Activated T-cell treated with anti-CD3 and anti-CD28 coated beads, Interleukin-2, amount 50 U/mL, for 1 hour (primary cell): ENCODE measurements around the gene RBM25.
"Not testable (repeated sequence)": the region's sequence is repeated elsewhere in the genome, so short reads cannot be mapped to it uniquely, and the experiment has no call there.

ENCODE experiments used
- DNase-seq: peaks from one replicate; pipeline ENCODE4 v3.0.0-alpha.2; 2020

The RBM25 gene

GRCh38 chr14:73105050-73105449 lies 46.7 kb downstream of the RBM25 start:
- no peak for DNase-seq

- no peak for DNase-seq
These were observed 47.4 kb downstream of the RBM25 start for GRCh38 chr14:73105727-73106126.

GRCh38 chr14:73116079-73116665 lies 57.8 kb downstream of the RBM25 start:
- no peak for DNase-seq

GRCh38 chr14:73124180-73124894 lies 66.0 kb downstream of the RBM25 start:
- DNase-seq, result no peak

GRCh38 chr14:73125169-73125588 lies 66.8 kb downstream of the RBM25 start:
- DNase-seq, result no peak

- DNase-seq, result no peak
These were observed 67.4 kb downstream of the RBM25 start for GRCh38 chr14:73125746-73126145.

- no peak for DNase-seq
These were observed 75.5 kb downstream of the RBM25 start for GRCh38 chr14:73133795-73134194.

- no peak for DNase-seq
These were observed 77.7 kb downstream of the RBM25 start for GRCh38 chr14:73136085-73136386.

- DNase-seq, result peak; percentile 100
These were observed 78.3 kb downstream of the RBM25 start, which contains the start of gene PSEN1 for GRCh38 chr14:73136387-73137225. Gene PSEN1, plus strand, starts transcription at chr14:73136507. Its CDS starts 11,513 bp downstream, at chr14:73148020.

GRCh38 chr14:73140811-73141323 lies 82.5 kb downstream of the RBM25 start:
- no peak for DNase-seq

GRCh38 chr14:73142216-73142615 lies 83.9 kb downstream of the RBM25 start:
- DNase-seq, result no peak

GRCh38 chr14:73143003-73143402 lies 84.7 kb downstream of the RBM25 start:
- DNase-seq, result no peak

- no peak for DNase-seq
These were observed 85.3 kb downstream of the RBM25 start for GRCh38 chr14:73143617-73144016.

GRCh38 chr14:73145371-73145770 lies 87.0 kb downstream of the RBM25 start:
- no peak for DNase-seq

- DNase-seq, result no peak
These were observed 87.8 kb downstream of the RBM25 start for GRCh38 chr14:73146111-73146510.

GRCh38 chr14:73149753-73150152 lies 91.4 kb downstream of the RBM25 start:
- no peak for DNase-seq

- DNase-seq, result no peak
These were observed 94.9 kb downstream of the RBM25 start for GRCh38 chr14:73153272-73153671.

- DNase-seq, result no peak
These were observed 103.9 kb downstream of the RBM25 start for GRCh38 chr14:73162251-73162650.

GRCh38 chr14:73166399-73166798 lies 108.1 kb downstream of the RBM25 start:
- DNase-seq, result no peak

GRCh38 chr14:73167727-73168126 lies 109.4 kb downstream of the RBM25 start:
- no peak for DNase-seq

GRCh38 chr14:73168274-73168673 lies 109.9 kb downstream of the RBM25 start:
- no peak for DNase-seq

GRCh38 chr14:73168691-73169090 lies 110.4 kb downstream of the RBM25 start:
- DNase-seq, result no peak

GRCh38 chr14:73169855-73170254 lies 111.5 kb downstream of the RBM25 start:
- DNase-seq, result not testable (repeated sequence)

GRCh38 chr14:73170686-73171085 lies 112.4 kb downstream of the RBM25 start:
- DNase-seq, result no peak
